Vagina (tissue), 2 donors: ENCODE results near the gene AK4. TPM values are rescaled to one million over a fixed set of nuclear protein-coding genes. Genes with fewer than 3 reads are reported as not detected.

Experiments
- DNase-seq, 2 donors: peaks; one replicate each; pipeline ENCODE4 v3.0.0-alpha.2; 2017; ENCODE audit errors: extremely low spot score in 2 of 2
- H3K27ac ChIP-seq: fragments of 200-600 bp; sonication (generic); one replicate; pipeline ENCODE4 v1.5.1; 2019
- H3K27me3 ChIP-seq: fragments of 200-600 bp; sonication (generic); one replicate; pipeline ENCODE4 v1.5.1; 2019
- H3K36me3 ChIP-seq, 2 donors: fragments of 200-600 bp; sonication (generic); one replicate each; pipeline ENCODE4 v1.5.1; 2017 to 2019
- H3K4me1 ChIP-seq: fragments of 200-600 bp; sonication (generic); one replicate; pipeline ENCODE4 v1.5.1; 2019
- H3K4me3 ChIP-seq, 2 donors: fragments of 200-600 bp; sonication (generic); 1 replicate in 1 of 2; 2 replicates in 1 of 2; pipeline ENCODE4 v1.5.1; 2016 to 2019
- H3K9me3 ChIP-seq: fragments of 200-600 bp; sonication (generic); one replicate; pipeline ENCODE4 v1.5.1; 2019
- CTCF ChIP-seq, 3 experiments: fragments of 450-650 bp in 2 of 3; fragments of 200-600 bp in 1 of 3; sonication (generic) in 1 of 3; IDR thresholded peaks; one replicate each; pipeline ENCODE4 v1.5.1; 2017 to 2019; ENCODE audit warnings: antibody characterized with exemption in 3 of 3, mild to moderate bottlenecking in 2 of 3, moderate library complexity in 2 of 3
- POLR2A ChIP-seq, 2 donors: fragments of 450-650 bp; IDR thresholded peaks; one replicate each; pipeline ENCODE4 v1.6.1; 2017; ENCODE audit warnings: antibody characterized with exemption in 2 of 2, mild to moderate bottlenecking in 2 of 2, moderate library complexity in 2 of 2
- POLR2AphosphoS5 ChIP-seq, 2 donors: sonication (generic); formaldehyde crosslinking; IDR thresholded peaks; one replicate each; pipeline ENCODE4 v1.9.0; 2017; ENCODE audit warnings: antibody characterized with exemption in 2 of 2, mild to moderate bottlenecking in 2 of 2, low read depth in 1 of 2; ENCODE audit not compliant: insufficient read depth in 1 of 2
- intact Hi-C: fragments of 100-400 bp; cut with DNase I; formaldehyde crosslinking; loops from one replicate; pipeline ENCODE4 v1.15.1; 2023
- total RNA-seq: library from RNA; depleted of rRNA; stranded (reverse); fragments of >200 nt; gene quantifications from one replicate; pipeline ENCODE4 v1.2.3, GENCODE V29; 2016

Gene AK4
- total RNA-seq, 1 donor from 2014 or later = 22.1 TPM

DNA sequence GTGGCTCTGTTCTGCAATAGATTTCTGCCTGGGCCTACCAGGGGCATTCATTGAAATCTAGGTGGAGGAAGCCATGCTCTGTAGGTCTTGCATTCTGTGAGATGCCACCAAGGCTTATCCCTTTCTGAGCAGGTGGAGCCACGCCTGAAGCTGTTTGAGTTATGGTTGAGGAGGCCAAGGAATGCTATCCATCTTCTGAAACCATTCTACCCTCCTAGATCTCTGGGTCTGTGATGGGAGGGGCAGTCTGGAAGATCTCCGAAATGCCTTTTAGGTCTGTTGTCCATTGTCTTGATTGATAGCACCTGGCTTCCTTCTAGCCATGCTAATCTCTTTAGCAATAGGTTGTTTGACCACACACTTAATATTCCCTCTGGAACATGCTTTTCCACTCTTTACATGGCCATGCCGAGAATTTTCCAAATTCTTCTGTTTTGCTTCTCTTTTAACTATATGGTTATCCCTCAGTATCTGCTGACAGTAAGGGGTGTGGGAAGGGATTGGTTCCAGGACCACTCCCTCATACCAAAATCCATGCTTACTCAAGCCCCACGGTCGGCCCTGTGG, 45.2 kb downstream of the AK4 start:
- intact Hi-C loops = no loop called here
- no peak for DNase-seq
- Histone ChIP-seq H3K9me3 (no peaks in the 10 kb centered on the region), H3K4me3 (no peak overlapping the region), H3K4me1 (no peaks in the 10 kb centered on the region), H3K27ac (no peak overlapping the region), H3K36me3 (no peaks in the 10 kb centered on the region), H3K27me3 (no peaks in the 10 kb centered on the region)
- TF ChIP-seq POLR2AphosphoS5 (IDR thresholded peaks at IDR 0.05; ENCODE audit: insufficient read depth in 1 of 2, low read depth in 1 of 2) (no peak), POLR2A (IDR thresholded peaks at IDR 0.05) (no peak), CTCF (IDR thresholded peaks at IDR 0.05) (no peak)

DNA sequence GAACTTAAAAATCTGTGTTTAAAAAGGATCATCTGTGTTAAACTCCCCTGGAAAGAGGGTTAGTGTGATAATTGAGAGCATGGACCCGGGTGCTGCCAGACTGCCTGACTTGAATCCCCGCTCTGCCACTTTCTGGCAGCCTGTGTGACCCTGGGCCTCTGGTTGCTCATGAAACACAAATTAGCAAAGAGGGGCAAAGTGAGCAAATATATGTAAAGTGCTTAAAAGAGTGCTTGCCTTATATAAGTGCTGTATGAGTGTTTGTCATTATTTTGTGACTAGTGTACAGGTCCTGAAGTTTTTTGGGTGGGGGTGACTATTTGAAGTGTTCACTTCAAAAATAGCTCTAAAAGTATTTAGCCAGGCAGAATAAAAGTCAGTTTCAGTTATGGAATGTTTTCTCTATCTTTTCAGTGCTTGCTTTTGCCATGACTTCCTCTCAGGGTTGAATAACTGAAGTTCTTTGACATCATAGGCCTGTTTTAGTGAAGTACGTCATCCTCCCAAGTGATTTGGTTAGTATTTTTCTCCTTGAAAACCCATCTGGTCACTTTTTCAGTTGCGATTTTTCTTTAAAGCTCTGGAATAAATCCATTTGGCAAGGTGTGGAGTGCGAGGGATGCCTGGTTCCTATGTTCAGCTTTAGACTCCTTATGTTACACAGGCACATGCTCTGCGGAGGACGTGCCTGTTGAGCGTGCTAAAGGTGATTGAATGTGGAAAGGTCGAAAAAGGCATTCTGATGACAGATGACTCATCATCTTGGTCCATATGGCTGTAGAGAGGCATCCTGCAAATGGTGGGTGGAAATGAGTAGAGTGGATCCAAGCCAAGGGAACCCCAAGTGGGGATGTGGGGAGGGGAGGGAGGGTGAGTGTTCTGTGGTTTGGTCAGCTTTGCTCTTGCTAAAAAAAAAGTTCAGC, 47.8 kb downstream of the AK4 start:
- intact Hi-C loops = no loop called here
- Histone ChIP-seq H3K27me3 (no peaks in the 10 kb centered on the region), H3K4me1 (no peaks in the 10 kb centered on the region), H3K36me3 (no peaks in the 10 kb centered on the region), H3K9me3 (no peaks in the 10 kb centered on the region), H3K27ac (no peak overlapping the region), H3K4me3 (no peak overlapping the region)
- no peak for DNase-seq
- TF ChIP-seq CTCF (IDR thresholded peaks at IDR 0.05) (no peak), POLR2A (IDR thresholded peaks at IDR 0.05) (no peak), POLR2AphosphoS5 (IDR thresholded peaks at IDR 0.05; ENCODE audit: insufficient read depth in 1 of 2, low read depth in 1 of 2) (no peak)

- no peaks in the 10 kb centered on the region for H3K27me3 ChIP-seq
- intact Hi-C loops = no loop called here
- no peak for DNase-seq
- no peaks in the 10 kb centered on the region for H3K36me3 ChIP-seq
- H3K9me3 ChIP-seq = no peaks in the 10 kb centered on the region
- no peak overlapping the region for H3K27ac ChIP-seq
- H3K4me1 ChIP-seq = no peaks in the 10 kb centered on the region
- no peak overlapping the region for H3K4me3 ChIP-seq
- TF ChIP-seq POLR2A (IDR thresholded peaks at IDR 0.05) (no peak), POLR2AphosphoS5 (IDR thresholded peaks at IDR 0.05; ENCODE audit: insufficient read depth in 1 of 2, low read depth in 1 of 2) (no peak), CTCF (IDR thresholded peaks at IDR 0.05) (no peak)
Observed at GRCh38 chr1:65196926-65197325, 48.9 kb downstream of the AK4 start.

DNA sequence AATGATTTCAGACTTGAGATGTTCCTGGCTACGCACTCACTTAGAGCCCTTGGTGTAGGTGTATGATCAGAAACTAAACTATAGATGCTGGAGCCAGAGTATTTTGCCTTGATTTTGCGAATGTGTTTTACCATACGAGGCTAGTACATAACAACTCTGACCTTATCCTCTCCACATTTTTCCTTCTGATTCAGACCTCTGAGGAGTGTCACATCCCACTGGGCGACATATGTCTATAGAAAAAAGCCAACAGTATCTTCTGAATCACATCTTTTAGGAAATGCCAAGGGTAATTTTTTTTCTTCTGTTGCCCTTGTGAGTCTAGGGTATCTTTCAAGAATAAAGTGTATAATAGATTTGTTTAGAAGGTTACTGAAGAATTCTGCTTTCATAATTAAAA, 49.6 kb downstream of the AK4 start:
- H3K27me3 ChIP-seq = no peaks in the 10 kb centered on the region
- intact Hi-C loops = no loop called here
- H3K36me3 ChIP-seq = no peaks in the 10 kb centered on the region
- no peak for DNase-seq
- H3K4me3 ChIP-seq = no peak overlapping the region
- H3K9me3 ChIP-seq = no peaks in the 10 kb centered on the region
- no peaks in the 10 kb centered on the region for H3K4me1 ChIP-seq
- TF ChIP-seq CTCF (IDR thresholded peaks at IDR 0.05) = no peak
- no peak overlapping the region for H3K27ac ChIP-seq

- no peak for TF ChIP-seq POLR2A (IDR thresholded peaks at IDR 0.05)
- no peak for TF ChIP-seq POLR2AphosphoS5 (IDR thresholded peaks at IDR 0.05; ENCODE audit: insufficient read depth in 1 of 2, low read depth in 1 of 2)
- intact Hi-C loops = no loop called here
- Histone ChIP-seq H3K9me3 (no peaks in the 10 kb centered on the region), H3K4me3 (no peak overlapping the region), H3K27me3 (no peaks in the 10 kb centered on the region), H3K4me1 (no peaks in the 10 kb centered on the region), H3K27ac (no peak overlapping the region), H3K36me3 (no peaks in the 10 kb centered on the region)
- no peak for DNase-seq
Observed at GRCh38 chr1:65198096-65198495, 50.1 kb downstream of the AK4 start.
